Measurements from ENCODE around the gene ARPP21. TPM values are rescaled to one million over a fixed set of nuclear protein-coding genes. Genes with fewer than 3 reads are reported as not detected.

Gene ARPP21
- total RNA-seq, 1 donor from 2014 or later: not detected

GRCh38 chr3:35780800-35781199, 141.5 kb downstream of the ARPP21 start:
- intact Hi-C loops (cut with DNase I): no loop called here
- ATAC-seq (no peak), DNase-seq (no peak)
- H3K4me3 ChIP-seq: no peak overlapping the region
- no peak for TF ChIP-seq CTCF (IDR thresholded peaks at IDR 0.05)
- H3K27ac ChIP-seq: no peak overlapping the region
- no peaks in the 10 kb centered on the region for H3K9me3 ChIP-seq
- no peaks in the 10 kb centered on the region for H3K4me1 ChIP-seq
- H3K36me3 ChIP-seq: no peaks in the 10 kb centered on the region
- no peaks in the 10 kb centered on the region for H3K27me3 ChIP-seq

GRCh38 chr3:35781558-35781957, 142.2 kb downstream of the ARPP21 start:
- Histone ChIP-seq H3K27ac (no peak overlapping the region), H3K4me3 (no peak overlapping the region), H3K27me3 (no peaks in the 10 kb centered on the region), H3K9me3 (no peaks in the 10 kb centered on the region), H3K36me3 (no peaks in the 10 kb centered on the region), H3K4me1 (no peaks in the 10 kb centered on the region)
- DNase-seq (no peak), ATAC-seq (no peak)
- intact Hi-C loops (cut with DNase I): no loop called here
- TF ChIP-seq CTCF (IDR thresholded peaks at IDR 0.05): no peak

DNA sequence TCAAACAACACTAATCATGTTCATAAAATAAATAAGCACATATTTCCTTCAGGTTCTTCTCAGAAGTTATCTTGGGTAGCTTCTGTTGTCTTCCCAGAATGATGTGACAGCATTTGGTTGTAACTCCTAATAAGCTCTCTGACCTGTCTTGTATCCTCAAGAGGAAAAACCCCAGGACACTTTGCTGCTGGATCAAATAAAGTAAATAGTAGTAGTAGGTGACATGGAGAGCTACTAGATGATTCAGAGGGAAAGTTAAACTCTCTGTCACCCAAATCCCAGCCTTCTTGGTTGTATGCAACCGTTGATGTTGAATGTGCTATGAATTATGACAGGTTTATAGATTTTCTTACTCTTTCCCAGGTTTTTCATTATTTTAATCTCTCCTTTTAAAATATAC, 143.0 kb downstream of the ARPP21 start:
- Histone ChIP-seq H3K27ac (no peak overlapping the region), H3K4me1 (no peaks in the 10 kb centered on the region), H3K27me3 (no peaks in the 10 kb centered on the region), H3K4me3 (no peak overlapping the region), H3K9me3 (no peaks in the 10 kb centered on the region), H3K36me3 (no peaks in the 10 kb centered on the region)
- DNase-seq (no peak), ATAC-seq (no peak)
- no peak for TF ChIP-seq CTCF (IDR thresholded peaks at IDR 0.05)
- intact Hi-C loops (cut with DNase I): no loop called here

- no peak for TF ChIP-seq CTCF (IDR thresholded peaks at IDR 0.05)
- no peak overlapping the region for H3K4me3 ChIP-seq
- intact Hi-C loops (cut with DNase I): no loop called here
- no peak for DNase-seq
- H3K36me3 ChIP-seq: no peaks in the 10 kb centered on the region
- H3K27me3 ChIP-seq: no peaks in the 10 kb centered on the region
- no peak for ATAC-seq
- no peaks in the 10 kb centered on the region for H3K4me1 ChIP-seq
- no peak overlapping the region for H3K27ac ChIP-seq
- H3K9me3 ChIP-seq: no peaks in the 10 kb centered on the region
Observed at GRCh38 chr3:35784169-35784568, 144.8 kb downstream of the ARPP21 start.

DNA sequence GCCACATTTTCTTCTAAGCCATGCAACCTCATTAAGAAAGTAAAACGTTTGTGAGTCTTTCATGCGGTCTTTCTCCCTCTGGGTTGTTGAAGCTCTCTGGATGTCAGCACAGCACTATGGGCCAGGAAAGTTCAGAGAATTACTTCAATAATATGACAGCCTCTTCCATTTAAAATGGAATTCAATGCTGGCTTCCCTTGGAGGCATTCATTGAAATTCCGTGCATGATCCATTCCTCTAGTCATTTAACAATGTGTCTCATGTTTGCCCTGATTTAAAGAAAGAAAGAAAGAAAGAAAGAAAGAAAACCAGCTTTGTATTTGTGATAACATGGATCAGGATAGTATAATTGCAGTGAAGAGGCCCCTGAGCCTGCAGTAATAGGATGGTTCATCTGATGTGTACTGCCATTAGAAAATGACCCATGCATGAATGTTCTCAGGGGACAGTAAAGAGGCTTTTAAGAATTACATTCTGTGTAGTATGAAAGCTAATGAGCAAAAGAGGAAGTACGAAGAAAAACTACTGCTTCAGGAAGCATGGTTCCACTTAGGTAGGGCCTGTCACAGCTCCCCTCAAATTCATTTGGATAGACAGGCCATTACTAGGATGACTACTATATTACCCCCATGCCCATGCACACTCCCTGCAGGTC, 146.0 kb downstream of the ARPP21 start:
- intact Hi-C loops (cut with DNase I): no loop called here
- no peaks in the 10 kb centered on the region for H3K36me3 ChIP-seq
- TF ChIP-seq CTCF (IDR thresholded peaks at IDR 0.05): no peak
- ATAC-seq: no peak
- no peak overlapping the region for H3K4me3 ChIP-seq
- no peaks in the 10 kb centered on the region for H3K9me3 ChIP-seq
- H3K27me3 ChIP-seq: no peaks in the 10 kb centered on the region
- no peaks in the 10 kb centered on the region for H3K4me1 ChIP-seq
- no peak overlapping the region for H3K27ac ChIP-seq
- DNase-seq: no peak

DNA sequence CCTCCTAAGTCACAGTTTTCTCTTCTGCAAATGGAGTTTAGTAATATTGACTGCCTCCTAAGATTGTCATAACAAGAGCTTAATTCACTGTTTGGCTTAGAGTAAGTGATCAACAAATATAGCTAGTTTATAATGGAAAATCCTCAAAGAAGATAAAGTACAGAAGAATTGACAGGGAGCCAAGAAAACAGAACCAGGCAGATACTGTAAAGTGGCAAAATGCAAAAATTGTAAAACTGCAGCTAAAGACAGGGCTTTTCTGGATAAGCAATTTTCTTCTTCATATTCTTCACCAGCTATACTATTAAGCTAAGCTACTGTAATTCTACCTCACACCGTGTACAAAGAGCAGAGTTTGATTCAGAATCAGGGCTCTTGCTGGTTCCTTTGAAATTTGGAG, 148.6 kb downstream of the ARPP21 start:
- no peak for TF ChIP-seq CTCF (IDR thresholded peaks at IDR 0.05)
- intact Hi-C loops (cut with DNase I): no loop called here
- no peaks in the 10 kb centered on the region for H3K9me3 ChIP-seq
- no peaks in the 10 kb centered on the region for H3K27me3 ChIP-seq
- ATAC-seq: no peak
- no peaks in the 10 kb centered on the region for H3K36me3 ChIP-seq
- DNase-seq: no peak
- H3K4me3 ChIP-seq: no peak overlapping the region
- no peaks in the 10 kb centered on the region for H3K4me1 ChIP-seq
- no peak overlapping the region for H3K27ac ChIP-seq
